ENCODE results near the gene BRIX1.

Gene BRIX1

DNA sequence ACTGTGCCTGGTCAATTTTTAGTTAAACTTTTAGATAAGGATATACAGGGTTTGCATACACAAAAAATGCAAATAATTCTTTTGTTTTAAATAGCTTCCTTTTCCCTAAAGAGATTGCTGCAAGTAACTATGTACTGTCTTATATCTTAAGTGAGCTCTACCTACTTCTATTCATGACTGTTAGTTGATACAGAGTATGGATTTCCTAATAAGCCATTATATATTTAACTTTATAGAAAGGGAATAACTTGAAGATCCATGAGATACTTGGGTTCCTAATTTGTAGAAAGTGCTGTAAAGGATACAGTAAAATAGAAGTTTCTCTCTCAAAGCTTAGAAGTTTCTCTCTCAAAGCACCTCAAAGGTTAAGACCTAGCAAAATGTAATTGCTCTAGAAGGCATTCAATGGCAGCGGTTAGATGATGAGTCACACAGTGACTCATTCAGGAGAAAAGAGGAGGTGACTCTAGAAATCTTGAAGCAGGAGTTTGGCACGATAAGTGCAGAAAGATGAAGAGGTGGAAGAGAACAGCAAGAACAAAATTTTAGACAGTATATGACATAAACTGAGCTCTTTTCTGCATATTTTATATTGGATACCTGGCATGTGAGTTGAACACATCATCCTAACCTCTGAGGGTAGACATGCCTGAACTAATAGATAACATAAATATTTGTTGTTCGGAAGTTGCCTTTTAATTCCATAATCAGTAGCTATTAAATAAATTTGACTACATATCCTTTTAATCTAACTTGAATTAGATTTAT is 8.4 kb downstream of the BRIX1 start:
- Histone ChIP-seq H3K36me3 (ENCODE audit: insufficient read depth, low read length) (peaks cover 16% of the 10 kb centered on the region; the same call in 1 of the 2 replicates), H3K4me1 (ENCODE audit: insufficient read depth, low read length) (peaks cover 7% of the 10 kb centered on the region; the same call in 1 of the 2 replicates), H3K9ac (ENCODE audit: low read depth, low read length) (no peak overlapping the region), H3K9me3 (ENCODE audit: control insufficient read depth, insufficient read depth, low read length) (no peaks in the 10 kb centered on the region)

DNA sequence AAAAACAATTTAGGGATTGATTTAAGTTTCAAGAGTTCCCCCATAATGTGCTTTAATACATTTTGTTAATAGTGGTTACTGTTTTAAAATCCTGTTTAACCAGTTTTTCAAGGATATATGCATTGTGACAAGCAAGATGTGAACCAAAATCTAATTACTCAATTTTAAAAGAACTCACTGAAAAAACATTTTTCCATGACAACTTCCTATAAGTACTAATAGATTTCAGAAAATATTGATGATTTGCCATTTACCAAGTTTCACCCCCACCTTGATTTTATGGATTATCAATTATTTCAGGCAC is 8.9 kb downstream of the BRIX1 start:
- Histone ChIP-seq H3K36me3 (ENCODE audit: insufficient read depth, low read length) (peaks cover 16% of the 10 kb centered on the region; the same call in 1 of the 2 replicates), H3K9me3 (ENCODE audit: control insufficient read depth, insufficient read depth, low read length) (no peaks in the 10 kb centered on the region), H3K4me1 (ENCODE audit: insufficient read depth, low read length) (peaks cover 7% of the 10 kb centered on the region; the same call in 1 of the 2 replicates), H3K9ac (ENCODE audit: low read depth, low read length) (no peak overlapping the region)

DNA sequence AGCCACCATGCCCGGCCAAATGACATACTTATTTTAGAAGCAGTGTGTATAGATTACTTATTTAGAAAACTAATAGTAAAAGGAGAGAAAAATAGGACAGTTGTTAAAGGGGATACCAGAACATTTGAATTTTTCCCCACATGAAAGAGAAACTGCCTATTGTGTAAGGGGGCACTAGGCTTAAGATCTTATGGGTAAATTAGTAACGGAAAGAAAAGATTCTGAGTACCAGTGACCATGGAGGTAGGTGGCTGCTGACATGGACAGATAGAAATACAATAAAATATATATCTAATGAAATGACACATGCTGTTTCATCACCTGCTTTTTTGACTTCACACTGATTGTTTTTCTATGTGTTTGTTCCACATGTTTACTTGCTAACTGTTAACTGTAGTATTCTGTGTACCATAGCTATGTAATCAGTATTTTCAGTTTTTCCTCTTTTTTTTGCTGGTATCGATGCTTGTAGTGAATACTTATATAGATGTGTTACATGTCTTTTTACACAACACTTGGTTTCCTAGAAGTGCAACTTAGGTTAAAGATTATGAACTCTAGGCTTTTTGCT is 10.9 kb downstream of the BRIX1 start:
- Histone ChIP-seq H3K9me3 (ENCODE audit: control insufficient read depth, insufficient read depth, low read length) (no peaks in the 10 kb centered on the region), H3K9ac (ENCODE audit: low read depth, low read length) (no peak overlapping the region), H3K36me3 (ENCODE audit: insufficient read depth, low read length) (peaks cover 10% of the 10 kb centered on the region; the same call in 1 of the 2 replicates), H3K4me1 (ENCODE audit: insufficient read depth, low read length) (peaks cover 7% of the 10 kb centered on the region; the same call in 1 of the 2 replicates)

DNA sequence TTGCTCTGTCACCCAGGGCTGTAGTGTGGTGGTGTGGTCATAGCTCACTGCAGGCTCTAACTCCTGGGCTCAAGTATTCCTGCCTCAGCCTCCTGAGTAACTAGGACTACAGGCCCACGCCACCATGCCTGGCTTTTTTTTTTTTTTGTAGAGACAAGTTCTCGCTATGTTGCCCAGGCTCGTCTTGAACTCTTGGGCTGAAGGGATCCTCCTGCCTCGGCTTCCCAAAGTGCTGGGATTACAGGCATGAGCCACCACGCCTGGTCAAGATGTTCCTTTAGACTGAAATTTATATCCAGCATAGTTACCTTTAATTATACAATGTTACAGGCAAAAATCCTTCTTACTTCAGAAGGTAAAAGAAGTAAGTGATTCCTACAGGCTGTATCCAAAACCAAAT is 12.3 kb downstream of the BRIX1 start:
- no peak overlapping the region for H3K9ac ChIP-seq (ENCODE audit: low read depth, low read length)
- no peaks in the 10 kb centered on the region for H3K9me3 ChIP-seq (ENCODE audit: control insufficient read depth, insufficient read depth, low read length)
- H3K36me3 ChIP-seq (ENCODE audit: insufficient read depth, low read length), result peaks cover 10% of the 10 kb centered on the region; the same call in 1 of the 2 replicates

DNA sequence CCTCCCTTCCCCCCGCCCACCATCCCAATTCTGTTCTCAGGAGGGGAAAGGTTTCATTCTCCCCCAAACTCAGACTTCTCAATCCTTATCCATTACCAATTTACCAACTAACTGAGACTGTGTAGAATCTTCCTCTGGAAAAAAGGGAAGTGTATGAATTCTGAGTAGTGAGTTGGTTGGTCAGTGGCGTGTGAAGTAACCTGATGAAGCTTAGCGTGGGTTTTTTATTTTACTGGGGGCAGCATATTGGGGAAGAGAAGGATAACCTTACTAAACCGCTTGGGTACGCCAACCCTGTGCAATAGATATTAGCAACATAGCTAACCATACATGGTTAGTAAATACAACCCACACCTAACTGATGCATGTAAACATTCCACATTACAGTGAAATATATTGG is 12.8 kb downstream of the BRIX1 start:
- H3K9ac ChIP-seq (ENCODE audit: low read depth, low read length), result no peak overlapping the region
- peaks cover 10% of the 10 kb centered on the region; the same call in 1 of the 2 replicates for H3K36me3 ChIP-seq (ENCODE audit: insufficient read depth, low read length)
- no peaks in the 10 kb centered on the region for H3K9me3 ChIP-seq (ENCODE audit: control insufficient read depth, insufficient read depth, low read length)
- peaks cover 6% of the 10 kb centered on the region; the same call in 1 of the 2 replicates for H3K4me1 ChIP-seq (ENCODE audit: insufficient read depth, low read length)

More for the DNA sequence above, 12.3 kb downstream of the BRIX1 start:
- H3K4me1 ChIP-seq (ENCODE audit: insufficient read depth, low read length), result peaks cover 10% of the 10 kb centered on the region; the same call in 1 of the 2 replicates

DNA sequence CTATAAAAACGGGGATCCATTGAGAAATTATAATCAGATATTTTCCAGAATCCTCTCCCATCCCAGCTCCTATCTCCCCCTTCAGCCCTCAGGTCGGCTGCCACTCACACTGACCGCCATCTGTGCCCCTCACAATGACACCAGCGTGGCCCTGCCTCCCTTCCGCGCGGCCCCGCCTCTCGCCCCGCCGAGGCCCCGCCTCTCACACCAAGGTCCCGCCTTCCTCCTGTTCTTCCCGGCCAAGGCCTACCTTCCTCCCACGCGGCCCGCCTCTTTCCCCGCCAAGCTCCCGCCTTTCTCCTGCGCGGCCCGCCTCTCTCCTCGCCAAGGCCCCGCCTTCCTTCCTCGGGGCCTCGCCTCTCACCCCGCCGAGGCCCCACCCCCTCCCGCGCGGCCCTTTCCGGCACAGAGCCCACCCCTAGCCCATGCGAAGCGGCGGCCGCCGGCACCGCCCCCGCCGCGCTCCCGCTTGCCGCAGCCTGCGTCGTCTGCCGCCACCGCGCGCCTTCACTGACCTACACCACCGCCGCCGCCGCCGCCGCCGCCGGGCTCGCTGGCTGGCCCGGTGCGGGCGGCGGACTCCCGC is 13.7 kb downstream of the BRIX1 start, which contains the start of gene DNAJC21:
TSS of gene DNAJC21 (plus strand) at position 426 of the 586 bp plus-strand sequence. CDS start 261 bp downstream, outside the sequence.
- Histone ChIP-seq H3K9ac (ENCODE audit: low read depth, low read length) (peak within 1 kb of the TSS; percentile 87), H3K4me1 (ENCODE audit: insufficient read depth, low read length) (peaks cover 6% of the 10 kb centered on the region; the same call in 1 of the 2 replicates), H3K36me3 (ENCODE audit: insufficient read depth, low read length) (peaks cover 7% of the 10 kb centered on the region; the same call in 1 of the 2 replicates), H3K9me3 (ENCODE audit: control insufficient read depth, insufficient read depth, low read length) (no peaks in the 10 kb centered on the region)

DNA sequence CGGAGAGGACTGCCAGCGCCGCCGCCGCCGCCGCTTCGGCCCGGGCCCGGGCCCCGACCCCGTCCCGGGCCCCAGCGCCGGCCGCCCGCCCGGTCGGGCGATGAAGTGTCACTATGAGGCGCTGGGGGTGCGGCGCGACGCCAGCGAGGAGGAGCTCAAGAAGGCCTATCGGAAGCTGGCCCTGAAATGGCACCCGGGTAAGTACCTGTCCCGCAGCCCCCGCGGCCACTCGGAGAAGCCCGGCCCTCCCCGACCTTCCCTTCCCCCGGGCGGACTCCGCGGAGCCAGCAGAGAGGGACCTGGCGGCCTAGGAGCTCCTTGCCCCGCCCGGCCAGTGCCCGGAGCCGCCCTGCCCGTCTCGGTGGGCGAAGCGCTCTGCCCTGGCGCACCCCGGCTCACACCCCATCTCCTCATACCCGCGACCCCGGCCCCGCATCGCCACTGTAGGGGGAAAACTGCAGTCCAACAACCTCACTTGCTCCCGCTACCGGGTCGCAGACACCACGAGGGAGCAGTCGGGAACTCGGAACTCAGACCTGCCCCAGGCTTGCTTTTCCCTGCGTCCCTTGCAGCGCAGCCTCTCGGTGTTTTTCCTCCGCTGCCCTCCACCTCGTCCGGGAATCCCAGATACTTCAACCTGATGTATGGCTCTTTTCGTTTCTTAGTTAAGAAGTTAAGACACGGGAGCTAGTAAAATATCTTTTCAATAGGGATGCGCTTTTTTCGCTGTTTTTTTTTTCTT is 14.4 kb downstream of the BRIX1 start:
- H3K36me3 ChIP-seq (ENCODE audit: insufficient read depth, low read length), result peaks cover 3% of the 10 kb centered on the region; the same call in 1 of the 2 replicates
- H3K9me3 ChIP-seq (ENCODE audit: control insufficient read depth, insufficient read depth, low read length), result no peaks in the 10 kb centered on the region
- H3K4me1 ChIP-seq (ENCODE audit: insufficient read depth, low read length), result peaks cover 6% of the 10 kb centered on the region; the same call in 1 of the 2 replicates
- peak overlapping the region; percentile 87 for H3K9ac ChIP-seq (ENCODE audit: low read depth, low read length)

DNA sequence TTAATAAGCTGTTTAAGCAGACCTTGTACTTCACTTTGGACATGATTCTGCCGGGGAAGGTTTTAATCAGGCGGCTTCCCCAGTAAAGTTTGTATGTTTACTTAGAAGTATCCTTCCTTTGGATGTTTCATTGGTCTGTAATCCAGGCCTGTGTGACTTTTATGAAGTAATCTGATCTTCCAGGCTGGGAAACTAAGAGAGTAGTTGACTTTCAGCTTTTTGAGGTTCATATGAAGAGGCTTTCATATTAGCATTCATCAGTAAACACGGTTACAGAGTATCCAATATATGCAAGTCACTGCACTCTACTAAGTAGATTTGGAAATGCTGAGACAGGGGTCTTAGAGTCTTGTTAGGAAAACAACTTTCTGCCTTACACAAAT is 14.9 kb downstream of the BRIX1 start:
- Histone ChIP-seq H3K4me1 (ENCODE audit: insufficient read depth, low read length) (peaks cover 6% of the 10 kb centered on the region; the same call in 1 of the 2 replicates), H3K36me3 (ENCODE audit: insufficient read depth, low read length) (peaks cover 3% of the 10 kb centered on the region; the same call in 1 of the 2 replicates), H3K9me3 (ENCODE audit: control insufficient read depth, insufficient read depth, low read length) (no peaks in the 10 kb centered on the region), H3K9ac (ENCODE audit: low read depth, low read length) (peak overlapping the region; percentile 87)

DNA sequence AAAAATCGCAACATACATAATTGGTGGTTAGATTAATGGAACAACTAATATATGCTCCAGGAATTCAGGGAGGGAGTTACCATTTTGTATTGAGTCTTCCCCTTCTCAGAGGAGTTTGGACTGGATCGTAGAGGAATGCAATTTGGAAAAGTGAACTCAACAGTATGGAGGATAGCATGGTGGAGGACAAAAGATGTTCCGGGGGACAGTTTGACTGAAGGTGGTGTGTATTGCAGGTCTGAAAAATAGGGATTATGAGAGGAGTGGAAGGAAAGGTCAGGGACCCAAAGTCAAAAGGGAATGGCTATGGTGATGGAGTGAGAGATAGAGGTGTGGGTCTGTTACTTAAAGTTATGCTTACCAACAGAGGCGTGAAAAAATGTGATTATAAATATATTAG is 15.4 kb downstream of the BRIX1 start:
- Histone ChIP-seq H3K36me3 (ENCODE audit: insufficient read depth, low read length) (peaks cover 5% of the 10 kb centered on the region; the same call in 1 of the 2 replicates), H3K9ac (ENCODE audit: low read depth, low read length) (peak overlapping the region; percentile 87), H3K4me1 (ENCODE audit: insufficient read depth, low read length) (peaks cover 6% of the 10 kb centered on the region; the same call in 1 of the 2 replicates), H3K9me3 (ENCODE audit: control insufficient read depth, insufficient read depth, low read length) (no peaks in the 10 kb centered on the region)

DNA sequence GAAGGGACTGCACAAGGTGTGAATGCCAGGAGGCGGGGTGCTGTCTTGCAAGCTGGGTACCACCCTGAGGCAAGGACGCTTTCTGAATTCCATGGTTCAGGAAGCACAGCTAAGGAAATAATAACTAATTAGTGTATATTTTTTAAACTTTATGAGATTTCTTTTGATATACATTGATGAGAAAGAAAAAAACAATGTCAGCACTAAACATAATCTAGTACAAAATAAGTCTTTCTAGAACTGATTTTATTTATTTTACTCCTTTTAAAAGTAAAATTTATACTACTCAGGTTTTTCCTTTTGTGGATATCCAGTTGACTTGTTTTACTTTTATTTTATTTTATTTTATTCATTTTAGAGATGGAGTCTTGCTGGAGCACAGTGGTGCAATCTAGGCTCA is 17.4 kb downstream of the BRIX1 start:
- no peak overlapping the region for H3K9ac ChIP-seq (ENCODE audit: low read depth, low read length)
- H3K36me3 ChIP-seq (ENCODE audit: insufficient read depth, low read length), result peaks cover 13% of the 10 kb centered on the region; the same call in 1 of the 2 replicates
- H3K4me1 ChIP-seq (ENCODE audit: insufficient read depth, low read length), result peaks cover 6% of the 10 kb centered on the region; the same call in 1 of the 2 replicates
- H3K9me3 ChIP-seq (ENCODE audit: control insufficient read depth, insufficient read depth, low read length), result no peaks in the 10 kb centered on the region

DNA sequence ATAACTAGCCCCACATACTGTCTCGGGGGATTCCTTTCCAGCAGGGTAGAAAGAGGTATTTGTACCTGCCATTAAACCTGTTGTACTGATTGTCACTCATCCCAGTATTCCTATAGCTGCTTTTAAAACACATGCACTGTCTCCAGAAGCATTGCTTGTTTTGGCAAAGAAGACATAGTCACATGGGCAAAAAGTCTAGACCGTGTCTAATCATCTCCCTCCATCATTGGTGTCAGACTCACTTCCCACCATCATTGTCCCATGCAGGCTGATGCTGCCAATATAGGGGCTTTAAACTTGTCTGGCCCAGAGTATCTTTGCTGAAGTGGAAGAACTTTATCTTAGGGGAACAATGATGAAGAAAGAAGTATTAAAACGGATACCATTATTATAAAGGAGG is 26.4 kb downstream of the BRIX1 start:
- no peaks in the 10 kb centered on the region for H3K4me1 ChIP-seq (ENCODE audit: insufficient read depth, low read length)
- no peak overlapping the region for H3K9ac ChIP-seq (ENCODE audit: low read depth, low read length)
- no peaks in the 10 kb centered on the region for H3K9me3 ChIP-seq (ENCODE audit: control insufficient read depth, insufficient read depth, low read length)
- H3K36me3 ChIP-seq (ENCODE audit: insufficient read depth, low read length), result peaks cover 23% of the 10 kb centered on the region

DNA sequence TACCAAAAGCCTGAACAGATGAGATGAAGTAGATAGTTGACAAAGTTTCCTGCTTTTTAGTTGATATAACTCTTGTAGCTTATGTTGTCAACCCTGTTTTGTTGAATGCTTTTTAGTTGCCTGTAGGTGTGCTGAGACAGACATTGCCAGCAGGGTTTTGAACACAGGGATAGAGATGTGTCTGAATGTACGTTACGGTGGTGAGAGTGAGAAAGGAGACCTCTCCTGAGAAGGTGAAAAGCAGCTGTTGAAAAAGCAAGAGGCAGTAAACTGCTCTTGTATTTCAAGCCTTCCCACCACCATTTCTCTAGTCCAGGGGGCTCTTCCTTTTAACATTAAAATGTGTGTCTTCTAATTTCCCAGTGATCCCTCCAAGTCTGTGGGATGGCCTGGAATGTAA is 28.5 kb downstream of the BRIX1 start:
- Histone ChIP-seq H3K9me3 (ENCODE audit: control insufficient read depth, insufficient read depth, low read length) (no peaks in the 10 kb centered on the region), H3K36me3 (ENCODE audit: insufficient read depth, low read length) (peaks cover 17% of the 10 kb centered on the region), H3K4me1 (ENCODE audit: insufficient read depth, low read length) (no peaks in the 10 kb centered on the region), H3K9ac (ENCODE audit: low read depth, low read length) (no peak overlapping the region)

DNA sequence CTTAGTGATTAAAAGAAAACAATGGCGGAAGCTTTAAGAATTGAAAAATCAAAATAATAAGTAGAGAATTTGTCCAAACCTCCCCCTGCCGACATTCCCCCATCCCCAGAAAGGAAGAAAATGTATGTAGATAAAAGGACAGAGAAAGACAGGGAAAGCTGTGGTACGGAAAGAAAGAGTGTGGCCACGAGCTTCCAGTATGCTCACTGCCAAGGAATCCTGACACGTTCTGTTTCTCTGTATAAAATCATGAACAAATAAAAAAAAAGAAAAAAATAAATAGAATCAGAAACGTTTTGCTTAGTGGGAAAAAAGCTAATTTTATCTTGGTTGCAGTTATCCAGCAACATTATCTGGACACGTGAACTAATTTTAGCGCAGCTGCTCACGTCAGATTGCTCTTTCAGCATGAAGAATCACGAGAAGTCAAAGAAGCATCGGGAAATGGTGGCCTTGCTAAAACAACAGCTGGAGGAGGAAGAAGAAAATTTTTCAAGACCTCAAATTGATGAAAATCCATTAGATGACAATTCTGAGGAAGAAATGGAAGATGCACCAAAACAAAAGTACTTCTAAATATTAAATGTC is 29.0 kb downstream of the BRIX1 start:
- Histone ChIP-seq H3K9me3 (ENCODE audit: control insufficient read depth, insufficient read depth, low read length) (no peaks in the 10 kb centered on the region), H3K9ac (ENCODE audit: low read depth, low read length) (no peak overlapping the region), H3K36me3 (ENCODE audit: insufficient read depth, low read length) (peaks cover 17% of the 10 kb centered on the region), H3K4me1 (ENCODE audit: insufficient read depth, low read length) (no peaks in the 10 kb centered on the region)

DNA sequence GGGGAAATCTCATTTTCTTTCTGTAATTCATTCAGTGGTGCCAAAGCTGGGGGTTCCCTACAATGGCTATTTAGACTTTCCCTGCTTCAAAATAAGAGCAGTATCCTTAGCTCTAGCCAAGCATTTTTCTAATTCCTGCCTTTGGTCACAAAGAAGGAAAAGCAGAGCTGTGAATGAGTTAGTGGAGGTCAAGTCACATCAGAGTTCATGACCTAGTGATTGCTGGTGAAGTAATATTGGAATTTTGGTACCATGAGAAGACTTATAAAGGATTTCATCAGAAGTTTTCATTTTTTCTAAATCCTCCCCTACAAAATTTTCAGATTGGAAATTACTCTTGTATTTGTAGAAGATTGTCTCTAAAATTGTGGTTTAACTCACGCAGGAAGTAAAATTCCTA is 41.8 kb downstream of the BRIX1 start:
- no peaks in the 10 kb centered on the region for H3K9me3 ChIP-seq (ENCODE audit: control insufficient read depth, insufficient read depth, low read length)
- no peak overlapping the region for H3K9ac ChIP-seq (ENCODE audit: low read depth, low read length)
- H3K4me1 ChIP-seq (ENCODE audit: insufficient read depth, low read length), result peaks cover 9% of the 10 kb centered on the region; the same call in 1 of the 2 replicates
- H3K36me3 ChIP-seq (ENCODE audit: insufficient read depth, low read length), result no peaks in the 10 kb centered on the region; the same call in 1 of the 2 replicates
